NCI-H524 treated with DMSO at 0.1 percent for 48 hours (cell line): ENCODE measurements around the gene CMSS1.
A peak's percentile ranks its signal among the peaks of the same experiment; 100 is the strongest.

ENCODE experiments used
- DNase-seq: peaks from one replicate; lab custom pipeline; 2025; lab: John Stamatoyannopoulos, UW

The CMSS1 gene

DNA sequence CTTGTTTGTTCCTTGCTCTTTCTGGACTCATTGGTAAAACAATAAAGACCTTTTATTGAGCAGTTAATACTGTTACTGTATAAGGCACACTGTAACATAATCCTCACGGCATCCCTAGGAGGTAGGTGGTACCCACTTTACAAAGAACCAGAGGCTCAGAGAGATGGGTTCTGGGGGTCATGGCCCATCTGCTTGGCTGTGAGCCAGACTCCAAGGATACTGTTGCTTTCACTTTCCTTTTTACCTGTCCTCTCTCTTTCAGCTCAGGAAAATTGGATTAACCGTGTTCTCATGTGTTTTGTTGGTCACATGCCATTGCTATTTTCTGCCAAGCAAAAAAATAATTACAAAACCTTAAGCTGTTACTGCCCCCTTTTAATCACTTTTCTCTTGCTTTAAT lies 331.5 kb downstream of the CMSS1 start:
- no peak for DNase-seq

DNA sequence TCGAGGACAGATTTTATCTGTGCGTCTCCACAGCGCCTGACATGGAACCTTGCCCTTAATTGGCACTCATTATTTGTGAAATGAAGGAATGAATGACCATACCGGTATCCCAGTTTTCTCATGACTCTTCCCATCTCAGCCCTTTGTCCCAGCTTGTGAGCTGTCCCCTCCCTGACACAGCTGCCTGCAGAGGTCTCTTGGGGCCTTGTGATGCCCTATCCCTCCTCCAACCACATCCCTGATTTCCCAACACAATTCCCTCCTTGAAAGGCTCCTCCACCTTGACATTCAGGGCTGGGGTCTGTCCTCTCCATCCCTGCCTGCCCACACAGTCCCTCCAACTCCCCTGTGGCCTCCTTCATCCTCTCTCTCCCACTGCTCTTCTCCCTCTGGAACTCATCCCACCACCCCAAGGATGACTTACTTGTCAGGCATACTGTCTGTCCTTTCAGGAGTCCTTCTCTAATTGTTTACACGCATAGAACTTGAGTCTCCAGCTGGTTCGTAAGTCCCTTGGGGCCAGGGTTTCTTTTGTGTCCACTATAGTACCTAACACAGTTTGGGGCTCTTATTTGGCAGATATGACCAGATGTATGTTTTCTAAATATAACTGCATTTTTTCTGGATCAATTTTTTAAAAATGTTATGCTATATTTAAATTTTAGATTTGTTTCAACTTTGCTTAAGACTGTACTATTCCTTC lies 332.2 kb downstream of the CMSS1 start:
- DNase-seq = no peak

DNA sequence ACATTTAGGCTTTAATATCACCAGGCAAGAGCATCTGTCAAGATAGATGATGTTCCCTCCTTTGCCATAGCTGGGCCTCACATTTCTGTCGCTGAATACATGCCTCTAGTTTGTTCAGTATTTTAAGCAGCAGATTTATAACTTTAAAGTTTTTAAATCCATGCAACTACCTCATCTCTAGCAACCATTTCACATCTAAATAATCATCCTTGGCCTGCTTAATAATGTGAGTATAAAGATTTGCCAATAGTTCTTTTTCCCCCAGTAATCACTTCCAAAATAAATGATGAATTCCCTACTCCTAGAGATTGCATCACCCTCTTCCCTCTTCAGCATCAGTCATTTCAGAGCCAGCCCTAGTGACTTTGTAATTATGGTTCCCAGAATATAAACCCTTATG lies 332.8 kb downstream of the CMSS1 start:
- DNase-seq = no peak

DNA sequence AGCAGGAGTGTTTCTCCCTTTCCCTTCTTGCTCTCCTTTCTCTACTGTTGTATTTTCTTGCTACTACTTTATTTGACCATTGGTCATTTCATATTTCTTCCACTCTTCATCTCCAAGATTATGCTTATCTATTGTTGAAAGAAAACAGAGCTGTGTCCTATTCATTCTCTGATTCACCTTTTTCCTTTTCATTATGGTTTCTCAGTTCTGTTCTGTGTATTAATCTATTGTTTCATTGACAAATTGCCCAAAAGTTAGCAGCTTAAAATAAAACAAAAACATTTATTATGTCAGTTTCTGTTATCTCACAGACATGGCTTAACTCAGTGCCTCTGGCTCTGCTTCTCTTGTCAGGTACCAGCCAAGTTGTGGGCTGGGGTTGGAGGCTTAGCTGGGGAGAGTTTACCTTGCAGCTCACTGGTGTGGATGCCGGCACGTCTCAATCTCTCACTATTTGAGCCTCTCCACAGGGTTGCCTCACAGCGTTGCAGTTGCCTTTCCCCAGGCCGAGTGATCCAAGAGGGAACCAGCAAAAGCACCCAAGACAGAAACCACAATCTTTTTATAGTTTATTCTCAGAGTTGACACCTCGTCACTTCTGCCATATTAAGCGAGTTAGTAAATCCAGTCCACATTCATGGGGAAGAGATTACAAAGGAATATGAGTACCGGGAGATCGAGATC lies 333.5 kb downstream of the CMSS1 start:
- DNase-seq = no peak

DNA sequence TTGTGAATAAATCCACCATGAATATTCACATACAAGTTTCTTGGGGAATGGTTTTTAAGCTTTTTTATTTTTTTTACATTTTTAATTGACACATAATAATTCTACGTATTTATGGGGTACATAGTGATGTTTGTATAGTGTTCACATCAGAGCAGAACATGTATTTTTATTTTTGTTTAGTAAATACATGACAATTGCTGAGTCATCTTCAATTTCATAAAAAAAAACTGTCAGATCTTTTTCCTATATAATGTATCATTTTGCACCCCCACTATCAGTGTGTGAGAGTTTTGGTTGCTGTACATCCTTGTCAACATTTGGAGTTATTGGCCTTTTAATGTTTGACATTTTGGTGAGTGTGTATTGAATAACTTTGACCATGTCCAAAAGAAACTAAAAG lies 336.5 kb downstream of the CMSS1 start:
- DNase-seq = no peak

DNA sequence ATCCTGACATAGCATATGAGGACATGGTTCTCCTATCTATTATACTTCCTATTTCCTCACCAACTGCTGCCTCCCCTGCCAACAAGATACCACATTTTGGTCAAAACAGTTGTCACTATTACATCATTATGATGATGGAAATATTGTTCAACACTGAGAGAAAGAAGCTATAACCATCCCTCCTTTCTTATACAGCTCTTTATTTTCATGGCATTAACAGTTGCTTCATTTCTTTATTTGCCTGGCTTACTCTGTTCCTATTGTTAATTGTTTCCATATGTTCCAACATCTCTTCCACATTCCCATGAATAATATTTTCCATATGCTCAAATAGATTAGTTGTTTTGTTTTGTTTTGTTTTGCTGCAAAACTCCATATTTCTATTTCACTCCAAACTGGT lies 337.5 kb downstream of the CMSS1 start:
- DNase-seq = no peak

DNA sequence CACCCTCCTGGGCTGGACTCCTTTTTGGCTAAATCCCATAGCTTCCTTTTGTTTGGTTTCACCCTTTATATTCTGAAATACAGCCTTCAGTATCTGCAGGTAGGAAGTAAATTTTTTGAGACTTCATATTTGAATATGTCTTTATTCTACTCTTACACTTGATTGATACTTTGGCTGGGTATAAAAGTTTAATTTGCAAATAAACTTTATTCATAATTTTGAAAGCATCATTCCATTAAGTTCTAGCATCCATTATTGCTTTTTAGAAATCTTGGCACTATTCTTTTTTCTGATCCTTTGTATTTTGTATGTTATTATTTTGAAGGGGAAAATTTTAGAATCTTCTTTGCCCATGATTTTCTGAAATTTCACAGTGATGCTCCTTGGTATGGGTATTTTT lies 337.9 kb downstream of the CMSS1 start:
- no peak for DNase-seq

DNA sequence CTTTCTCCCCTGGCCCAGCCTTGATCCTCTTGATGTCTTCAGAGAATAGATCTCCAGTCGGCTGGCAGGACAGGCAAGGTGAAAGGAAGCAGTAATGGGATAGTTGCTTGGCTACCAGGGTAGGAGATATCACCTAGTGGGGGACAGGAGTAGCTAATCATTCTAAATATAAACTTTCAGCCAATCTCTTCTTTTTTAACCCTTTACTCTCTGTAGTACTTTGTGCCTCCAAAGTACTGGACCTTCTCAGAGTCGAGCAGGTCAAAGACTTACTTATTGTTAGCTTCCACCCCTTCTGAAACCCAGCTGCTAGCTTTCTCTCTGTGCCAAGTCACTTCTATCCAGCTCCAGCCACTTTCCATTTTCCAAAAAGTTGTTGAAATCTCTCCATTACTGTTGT lies 340.0 kb downstream of the CMSS1 start:
- DNase-seq = no peak

DNA sequence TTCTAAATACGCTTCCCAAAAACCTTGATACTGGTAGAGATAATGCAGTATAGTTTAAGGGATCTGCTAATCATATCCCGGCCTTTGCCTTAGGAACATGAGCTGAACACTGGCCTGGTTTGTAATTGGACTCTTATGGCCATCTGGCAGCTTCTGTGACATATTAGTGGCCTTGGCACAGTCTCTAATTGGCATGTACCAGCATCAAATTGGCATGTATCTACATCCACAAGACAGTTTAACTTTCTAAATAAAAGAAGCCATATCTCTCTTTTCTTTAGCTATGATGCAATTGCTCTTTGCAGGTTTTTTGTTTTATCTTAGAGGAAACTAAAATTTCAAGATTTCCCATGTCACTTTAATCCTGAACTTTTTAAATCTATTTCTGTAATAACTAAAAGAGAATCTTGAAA lies 341.3 kb downstream of the CMSS1 start:
- peak; percentile 94 for DNase-seq

DNA sequence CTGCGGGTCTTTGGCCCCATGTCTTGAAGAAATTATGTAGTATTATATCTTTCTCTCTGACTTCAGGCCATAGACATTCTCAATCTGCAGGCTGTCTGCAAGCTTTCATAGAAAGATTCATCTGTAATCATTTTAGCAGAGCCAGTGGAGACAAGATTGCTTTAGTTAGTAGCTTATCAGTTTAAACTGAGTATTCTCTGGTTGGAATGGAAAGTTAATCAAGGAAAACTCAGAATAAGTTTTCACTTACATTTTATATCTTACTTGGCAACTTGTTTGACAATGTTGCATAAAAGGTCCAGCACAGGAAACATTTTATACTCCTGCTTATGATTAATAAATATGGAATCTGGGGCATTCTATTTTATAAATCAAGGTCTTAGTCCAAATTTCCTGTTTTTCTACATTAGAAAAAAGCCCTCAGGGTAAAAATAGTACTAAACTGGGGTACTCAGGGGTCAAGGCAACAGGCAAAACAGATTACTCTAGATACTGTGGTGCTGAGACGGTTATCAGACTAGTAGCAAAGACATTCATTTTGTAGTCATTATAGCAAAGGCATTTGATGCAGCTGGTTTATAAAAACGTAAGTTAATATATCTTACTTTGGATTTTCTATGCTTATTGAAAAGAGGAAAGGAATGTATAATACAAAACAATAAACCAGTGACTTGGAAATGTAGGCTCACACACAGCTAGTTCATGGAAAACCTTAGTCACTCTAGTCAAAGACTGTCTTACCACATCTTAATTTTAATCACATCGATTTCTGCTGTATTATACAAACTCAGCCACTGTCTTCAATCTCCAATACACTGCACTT lies 341.9 kb downstream of the CMSS1 start:
- DNase-seq = no peak

DNA sequence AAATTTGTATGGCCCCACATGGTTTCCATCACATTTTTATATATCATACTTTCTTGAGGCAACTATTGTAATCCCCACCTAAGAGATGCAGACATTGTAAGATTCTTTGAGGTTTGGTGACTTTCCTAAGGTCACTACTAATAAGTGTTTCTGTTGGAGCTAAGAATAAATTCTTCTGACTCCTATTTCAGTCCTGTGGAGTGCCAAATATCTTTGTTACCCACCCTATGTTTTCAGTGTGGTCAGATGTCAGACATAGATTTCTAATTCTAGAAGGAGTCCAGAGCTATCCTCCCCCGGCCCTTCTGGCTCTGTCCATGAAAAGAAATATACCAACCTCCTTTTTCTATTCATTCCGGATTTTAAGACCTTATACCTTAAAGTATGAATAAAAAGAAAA lies 342.9 kb downstream of the CMSS1 start:
- no peak for DNase-seq

DNA sequence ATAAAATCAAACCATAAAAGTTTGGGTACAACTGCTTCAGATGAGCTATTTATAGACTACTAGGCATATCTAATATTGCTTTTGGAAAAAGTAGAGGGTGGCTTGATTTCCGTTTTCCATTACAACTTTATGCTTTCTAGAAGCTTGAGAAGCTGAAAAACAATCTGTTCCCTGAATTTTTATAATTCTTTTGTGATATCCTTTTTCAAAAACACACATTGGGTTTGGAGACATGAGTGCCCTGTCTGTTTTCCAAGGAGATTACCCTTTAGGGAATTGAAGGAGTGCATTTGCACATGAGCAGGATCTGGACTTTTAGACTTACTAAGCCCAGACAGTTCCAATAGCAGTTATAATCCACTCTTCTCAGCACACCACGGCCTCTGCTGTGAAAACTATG lies 346.1 kb downstream of the CMSS1 start:
- no peak for DNase-seq

DNA sequence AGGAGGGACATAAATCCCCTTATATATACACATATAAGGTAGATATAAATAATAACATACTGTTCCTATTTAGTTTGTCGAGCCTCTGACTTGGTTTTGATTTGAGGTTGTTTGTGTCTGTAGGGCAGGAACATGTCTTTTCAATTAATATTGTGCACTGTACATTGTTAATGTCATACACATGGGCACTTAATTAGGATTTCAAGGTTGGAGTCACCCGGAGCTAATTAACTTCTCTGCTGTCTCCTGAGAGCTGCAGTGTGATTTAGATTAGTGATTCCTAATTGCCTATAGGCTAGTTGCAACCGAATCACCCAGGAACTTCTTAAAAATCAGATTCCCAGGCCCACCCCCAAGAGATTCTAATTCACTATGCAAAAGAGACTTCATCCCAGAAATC lies 347.1 kb downstream of the CMSS1 start:
- no peak for DNase-seq

DNA sequence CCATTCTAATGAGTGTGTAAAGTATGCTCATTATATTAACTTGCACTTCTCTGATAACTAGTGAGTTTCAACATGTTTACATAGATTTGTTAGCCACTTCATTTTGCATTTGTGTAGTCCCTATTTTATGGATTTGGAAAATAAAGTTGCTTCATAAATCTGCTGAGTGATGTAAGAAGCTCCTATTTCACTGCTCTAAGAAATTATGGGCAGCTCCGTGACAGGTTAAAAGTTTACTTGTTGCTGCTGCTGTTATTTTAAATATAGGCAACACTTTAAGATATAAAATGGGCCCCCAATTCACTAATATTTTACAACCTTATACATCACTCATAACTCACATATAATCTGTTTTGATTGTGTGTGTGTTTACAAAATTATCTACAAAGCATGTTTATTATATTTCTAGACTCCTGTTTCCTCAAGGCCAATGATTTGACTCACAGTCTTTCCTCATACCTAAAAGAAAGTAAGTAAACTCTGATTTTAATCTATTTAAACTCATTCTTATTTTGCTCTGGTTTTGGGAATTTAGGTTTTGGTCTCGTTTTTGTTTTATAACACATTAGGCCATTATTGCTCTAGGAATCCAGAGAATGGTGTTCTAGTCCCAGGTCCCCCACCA lies 348.4 kb downstream of the CMSS1 start:
- DNase-seq = no peak

DNA sequence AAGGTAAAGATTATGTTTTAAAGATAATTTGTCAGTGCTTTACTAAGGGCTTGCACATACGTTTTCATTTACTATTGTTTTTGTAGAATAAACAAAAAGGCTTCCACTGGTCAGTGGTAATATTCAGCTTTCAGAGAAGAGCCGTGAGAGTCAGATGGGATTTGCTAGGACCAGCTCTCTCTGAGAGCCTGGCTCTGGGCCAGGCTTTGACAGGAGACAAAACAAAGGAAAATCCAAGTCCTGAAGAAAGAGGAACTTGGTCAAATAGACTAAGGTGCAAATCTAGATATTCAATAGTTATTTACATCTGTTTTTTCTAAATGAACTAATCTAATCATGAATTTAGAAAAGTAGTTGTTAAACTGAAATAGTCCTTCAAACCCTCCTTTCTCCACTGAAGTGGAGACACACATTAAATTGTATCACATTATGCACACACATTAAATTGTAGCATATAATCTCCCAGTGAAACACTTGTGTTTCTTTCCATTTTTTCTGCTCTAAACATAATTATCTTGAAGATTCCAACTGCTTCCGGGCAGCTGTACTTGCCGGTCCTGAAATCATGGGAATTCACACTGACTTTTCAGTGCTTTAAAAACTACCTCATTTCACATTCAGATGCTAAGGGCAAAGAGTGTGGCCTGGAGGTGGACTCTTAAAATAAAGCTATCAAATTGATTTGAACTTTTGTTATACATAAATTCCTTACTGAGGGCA lies 351.7 kb downstream of the CMSS1 start:
- DNase-seq = no peak

DNA sequence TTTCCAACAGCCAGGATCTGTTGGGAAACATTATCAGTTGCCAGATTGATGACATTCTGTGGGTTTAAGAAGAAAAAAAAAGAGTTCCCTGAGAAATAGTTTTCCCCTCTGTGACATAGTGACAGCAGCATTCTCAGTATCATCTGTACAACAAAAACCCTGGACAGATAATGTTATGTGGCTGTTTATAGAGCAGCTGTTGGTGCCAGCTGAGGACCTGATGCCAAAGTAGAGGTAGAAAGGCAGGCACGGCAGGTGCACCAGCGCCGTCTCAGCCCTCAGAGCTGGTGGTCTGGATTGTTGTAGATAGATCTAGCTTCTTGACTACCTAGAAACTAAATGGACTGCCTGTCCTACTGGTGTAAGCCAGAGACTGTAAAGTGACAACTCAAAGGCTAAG lies 352.8 kb downstream of the CMSS1 start:
- DNase-seq = no peak

DNA sequence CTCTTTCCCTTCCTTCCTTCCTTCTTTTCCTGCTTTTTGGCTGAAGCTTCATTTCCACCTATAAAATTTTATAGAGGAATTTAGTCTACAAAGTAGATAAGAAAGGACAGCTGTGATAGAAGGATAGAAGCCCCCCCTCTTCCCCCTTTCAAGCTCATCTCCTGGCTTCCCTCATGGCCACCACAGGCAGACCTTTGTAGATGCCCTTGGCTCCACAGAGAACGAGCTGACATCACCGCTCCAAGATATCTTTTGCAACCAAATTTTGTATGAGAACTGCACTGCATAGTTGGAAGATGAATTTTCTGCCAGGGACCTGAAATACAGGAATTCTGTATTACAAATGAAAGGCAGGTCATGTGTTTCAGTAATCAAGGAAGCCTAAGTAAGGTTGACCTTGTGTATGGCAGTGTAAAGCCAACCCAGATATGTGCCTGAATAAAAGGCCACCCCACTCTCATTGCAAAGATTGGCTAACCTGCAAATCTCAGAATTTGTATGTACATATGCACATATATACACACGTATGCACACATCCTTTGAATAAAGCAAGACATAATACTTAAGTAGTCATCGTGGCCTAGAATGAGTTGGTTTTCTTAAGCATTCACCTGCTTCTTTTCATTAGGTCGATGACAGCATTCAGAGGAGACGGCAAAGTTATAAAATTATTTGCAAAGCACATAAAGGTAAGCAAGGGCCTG lies 353.7 kb downstream of the CMSS1 start:
- DNase-seq = no peak

DNA sequence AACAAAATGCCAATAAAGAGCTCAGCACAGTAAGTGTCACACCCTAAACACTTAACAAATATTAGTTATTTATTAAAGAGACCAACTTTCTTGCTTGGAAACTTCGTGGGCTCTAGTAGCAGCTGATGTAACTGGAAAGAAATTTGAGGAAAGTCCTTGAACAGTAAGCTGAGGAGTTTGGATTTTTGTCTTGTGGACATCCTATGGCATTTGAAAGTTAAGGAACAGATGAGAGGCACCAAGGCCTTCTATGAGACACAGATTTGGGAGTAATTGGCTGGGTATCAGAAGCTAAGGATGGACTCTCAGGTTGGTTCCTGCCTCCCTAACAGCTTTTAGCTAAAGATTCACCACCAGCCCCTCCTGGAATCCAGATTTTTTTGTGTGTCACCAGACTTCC lies 356.3 kb downstream of the CMSS1 start:
- DNase-seq = no peak

DNA sequence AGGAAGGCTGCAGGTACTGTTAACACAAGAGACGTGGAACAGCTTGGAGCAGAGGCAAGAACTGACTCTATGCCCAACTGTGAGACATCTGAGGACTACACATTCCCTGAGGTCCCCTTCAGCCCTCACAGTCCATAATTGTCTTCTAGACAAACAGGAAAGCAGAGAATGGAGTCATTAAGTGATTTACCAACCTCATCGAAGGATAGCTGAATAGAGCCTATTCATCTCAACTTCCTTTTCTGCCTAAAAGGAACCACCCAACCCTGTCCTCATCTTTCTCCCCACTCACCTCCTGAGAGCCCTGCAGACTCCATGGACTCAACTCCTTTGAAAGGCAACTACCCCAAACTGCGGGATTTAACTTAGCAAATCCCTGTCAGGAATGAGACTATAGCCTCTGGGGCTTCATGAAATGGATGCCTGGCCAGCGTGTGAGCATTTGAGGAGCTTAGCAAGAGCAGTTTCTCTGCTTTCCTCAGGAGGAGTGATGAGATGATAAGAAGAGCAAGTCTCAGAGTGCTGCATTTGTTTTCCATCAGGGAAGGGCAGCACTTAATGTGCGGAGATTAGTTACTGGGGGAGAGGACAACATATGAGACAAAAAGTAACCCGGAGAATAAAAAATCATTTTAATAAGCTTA lies 358.1 kb downstream of the CMSS1 start:
- DNase-seq = no peak

DNA sequence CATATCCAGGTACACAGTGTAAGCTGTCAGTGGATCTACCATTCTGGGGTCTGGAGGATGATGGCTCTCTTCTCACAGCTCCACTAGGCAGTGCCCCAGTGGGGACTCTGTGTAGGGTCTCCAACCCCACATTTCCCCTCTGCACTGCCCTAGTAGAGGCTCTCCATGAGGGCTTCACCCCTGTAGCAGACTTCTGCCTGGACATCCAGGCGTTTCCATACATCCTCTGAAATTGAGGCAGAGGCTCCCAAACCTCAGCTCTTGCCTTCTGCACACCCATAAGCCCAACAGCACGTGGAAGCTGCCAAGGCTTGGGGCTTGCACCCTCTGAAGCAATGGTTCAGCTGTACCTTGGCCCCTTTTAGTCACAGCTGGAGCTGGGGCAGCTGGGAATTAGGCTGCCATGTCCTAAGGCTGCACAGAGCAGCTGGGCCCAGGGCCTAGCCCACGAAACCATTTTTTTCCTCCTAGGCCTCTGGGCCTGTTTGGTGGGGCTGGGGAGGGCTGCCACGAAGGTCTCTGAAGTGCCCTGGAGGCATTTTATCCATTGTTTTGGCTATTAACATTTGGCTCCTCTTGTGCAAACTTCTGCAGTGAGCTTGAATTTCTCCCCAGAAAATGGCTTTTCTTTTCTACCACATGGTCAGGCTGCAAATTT lies 362.2 kb downstream of the CMSS1 start:
- no peak for DNase-seq
